NB4 (cell line): Measurements from ENCODE around the gene MFAP1.

Source experiments
- DNase-seq: peaks from one replicate; pipeline ENCODE4 v3.0.0; 2010; ENCODE audit warnings: low read depth
- H3K4me3 ChIP-seq: one replicate; pipeline ENCODE4 v1.5.1; 2011; ENCODE audit warnings: mild to moderate bottlenecking, low read depth, low read length, moderate library complexity
- MYC ChIP-seq: IDR thresholded peaks from 2 replicates; pipeline ENCODE4 v1.6.1; 2011; ENCODE audit warnings: low read depth, low read length
- POLR2A ChIP-seq: IDR thresholded peaks from 2 replicates; pipeline ENCODE4 v1.6.1; 2011; ENCODE audit warnings: mild to moderate bottlenecking; ENCODE audit not compliant: insufficient read length; ENCODE audit errors: extremely low read depth
- TF ChIP-seq, protein P1 (sequence below): IDR thresholded peaks from 2 replicates; pipeline ENCODE4 v1.6.1; 2011; ENCODE audit warnings: low read depth, low read length
- TF ChIP-seq, protein P2 (sequence below): IDR thresholded peaks from one replicate; pipeline ENCODE4 v1.5.1; 2012; ENCODE audit warnings: low read depth, low read length

Gene MFAP1

DNA sequence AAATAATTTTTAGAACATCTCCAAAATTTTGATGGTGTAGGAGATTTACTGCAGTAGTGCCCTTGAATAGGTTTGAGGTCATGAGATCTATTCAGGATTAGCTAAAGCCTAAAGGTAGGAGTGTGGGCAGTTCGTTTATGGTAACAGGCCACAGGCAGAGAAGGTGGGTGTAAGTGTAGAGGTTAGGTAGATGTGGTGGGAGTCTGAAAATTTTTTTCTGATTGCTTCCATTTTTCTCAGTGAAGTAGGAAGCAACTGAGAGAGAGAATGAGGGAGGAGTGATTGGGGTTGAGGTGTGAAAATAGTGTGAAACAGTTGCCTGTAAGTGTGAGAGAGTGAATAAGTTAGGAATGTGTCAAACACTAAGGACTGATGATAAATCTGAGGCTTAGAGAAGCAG is 45.5 kb downstream of the MFAP1 start:
- DNase-seq, result no peak
- H3K4me3 ChIP-seq, result no peak overlapping the region
- no peak for TF ChIP-seq POLR2A
- no peak for TF ChIP-seq MYC
- TF ChIP-seq, protein P1, sequence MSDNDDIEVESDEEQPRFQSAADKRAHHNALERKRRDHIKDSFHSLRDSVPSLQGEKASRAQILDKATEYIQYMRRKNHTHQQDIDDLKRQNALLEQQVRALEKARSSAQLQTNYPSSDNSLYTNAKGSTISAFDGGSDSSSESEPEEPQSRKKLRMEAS, result no peak
- TF ChIP-seq, protein P2, sequence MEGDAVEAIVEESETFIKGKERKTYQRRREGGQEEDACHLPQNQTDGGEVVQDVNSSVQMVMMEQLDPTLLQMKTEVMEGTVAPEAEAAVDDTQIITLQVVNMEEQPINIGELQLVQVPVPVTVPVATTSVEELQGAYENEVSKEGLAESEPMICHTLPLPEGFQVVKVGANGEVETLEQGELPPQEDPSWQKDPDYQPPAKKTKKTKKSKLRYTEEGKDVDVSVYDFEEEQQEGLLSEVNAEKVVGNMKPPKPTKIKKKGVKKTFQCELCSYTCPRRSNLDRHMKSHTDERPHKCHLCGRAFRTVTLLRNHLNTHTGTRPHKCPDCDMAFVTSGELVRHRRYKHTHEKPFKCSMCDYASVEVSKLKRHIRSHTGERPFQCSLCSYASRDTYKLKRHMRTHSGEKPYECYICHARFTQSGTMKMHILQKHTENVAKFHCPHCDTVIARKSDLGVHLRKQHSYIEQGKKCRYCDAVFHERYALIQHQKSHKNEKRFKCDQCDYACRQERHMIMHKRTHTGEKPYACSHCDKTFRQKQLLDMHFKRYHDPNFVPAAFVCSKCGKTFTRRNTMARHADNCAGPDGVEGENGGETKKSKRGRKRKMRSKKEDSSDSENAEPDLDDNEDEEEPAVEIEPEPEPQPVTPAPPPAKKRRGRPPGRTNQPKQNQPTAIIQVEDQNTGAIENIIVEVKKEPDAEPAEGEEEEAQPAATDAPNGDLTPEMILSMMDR, result no peak

DNA sequence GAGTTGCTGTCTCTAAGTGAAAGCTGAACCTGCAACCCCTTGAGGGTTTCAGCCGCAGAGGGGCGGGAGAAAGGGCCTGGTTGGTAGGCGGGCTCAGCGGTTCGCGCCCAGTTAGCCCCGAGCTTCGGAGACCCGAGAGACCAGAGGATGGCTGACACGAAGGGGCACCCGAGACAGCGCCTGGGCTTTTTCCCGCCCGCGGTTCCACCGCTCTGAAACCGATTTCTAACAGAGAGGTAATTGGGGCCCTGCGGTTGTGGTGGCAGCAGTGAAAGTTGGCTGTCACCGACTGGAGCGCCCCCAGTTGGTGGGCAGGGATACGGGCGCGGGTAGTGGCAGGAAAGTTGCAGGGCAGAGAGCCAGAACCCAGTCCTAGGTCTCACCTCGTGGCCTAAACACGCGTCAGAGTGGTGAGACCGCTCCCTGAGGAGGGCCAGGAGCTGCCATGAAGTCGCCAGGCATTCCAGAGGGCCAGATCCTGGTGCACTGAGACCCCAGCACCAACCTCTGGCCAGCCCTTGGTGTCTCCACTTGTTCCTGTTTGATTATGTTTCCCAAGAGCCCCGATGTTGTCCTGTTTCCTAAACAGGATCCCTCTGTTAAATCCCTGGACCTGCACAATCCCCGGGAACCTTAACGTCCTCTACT is 47.1 kb downstream of the MFAP1 start:
- peak; percentile 86 for DNase-seq
- TF ChIP-seq POLR2A (peak; percentile 46), MYC (peak; percentile 91)
- TF ChIP-seq, protein P2, result peak; percentile 50
- TF ChIP-seq, protein P1, result peak; percentile 90
- H3K4me3 ChIP-seq, result peak overlapping the region; percentile 74

DNA sequence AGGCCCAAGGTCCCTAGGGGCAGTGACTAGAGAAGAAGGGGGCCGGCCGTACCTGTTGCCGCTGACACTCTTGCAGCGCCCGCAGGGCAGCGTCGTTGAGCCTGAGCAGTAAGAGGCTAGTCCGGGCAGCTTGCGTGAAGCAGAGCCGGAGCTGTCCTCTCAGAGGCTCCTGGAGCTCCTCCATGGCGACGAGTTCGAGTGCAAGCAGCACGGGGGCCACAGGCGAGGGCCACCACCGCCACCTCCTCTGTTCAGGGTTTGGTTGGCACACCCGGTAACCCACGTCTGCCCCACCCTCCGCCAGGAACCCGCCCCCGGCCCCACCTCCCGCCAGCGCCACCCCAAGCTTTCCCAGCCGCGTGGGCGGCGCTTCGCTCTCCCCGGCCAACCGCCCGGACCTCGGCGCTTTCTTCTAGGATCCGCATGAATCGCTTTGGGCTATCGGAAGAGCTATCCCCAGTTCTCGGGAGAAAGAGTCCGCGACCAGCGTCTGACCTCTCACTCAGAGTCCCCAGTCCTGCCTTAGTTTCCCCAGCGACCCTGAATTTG is 47.7 kb downstream of the MFAP1 start, which contains the start of gene ELL3:
Gene ELL3 (minus strand): TSS at position 249 of the 549 bp plus-strand sequence. CDS start 65 bp downstream, at position 184.
- DNase-seq, result peak; percentile 89
- H3K4me3 ChIP-seq, result peak within 1 kb of the TSS; percentile 74
- TF ChIP-seq POLR2A, result peak; percentile 65
- TF ChIP-seq, protein P2, result no peak
- TF ChIP-seq, protein P1, result peak; percentile 15; the same call in 1 of the 2 replicates
- peak; percentile 13; the same call in 1 of the 2 replicates for TF ChIP-seq MYC

DNA sequence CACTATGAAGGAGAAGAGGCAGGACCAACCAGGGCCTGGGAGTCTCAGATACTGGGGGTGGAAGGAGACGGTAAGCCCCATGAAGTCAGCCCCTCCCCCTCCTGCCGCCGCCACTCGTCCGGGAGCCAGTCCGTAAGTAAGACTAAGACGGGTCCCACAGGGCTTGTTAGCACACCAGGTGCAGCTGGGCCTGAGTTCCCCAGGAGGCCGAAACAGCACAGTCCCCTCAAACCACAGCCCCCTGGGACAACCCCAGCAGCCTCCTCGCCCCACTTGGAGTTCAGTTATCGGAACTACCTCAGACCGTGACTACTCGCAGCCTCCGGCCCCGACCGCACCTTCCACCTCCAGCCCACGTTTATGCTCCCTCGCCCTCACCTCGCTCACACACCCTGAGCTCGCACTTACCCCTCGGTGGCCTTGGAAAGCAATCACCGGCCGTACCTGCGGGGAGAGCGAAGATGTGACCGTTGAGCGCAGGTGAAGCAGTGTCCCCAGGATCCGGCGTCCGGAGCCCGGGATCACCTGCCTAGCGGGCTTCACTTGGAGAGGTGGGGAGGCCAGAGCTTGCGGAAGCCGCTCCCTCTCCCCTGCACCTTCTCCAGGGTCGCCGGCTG is 48.3 kb downstream of the MFAP1 start:
- TF ChIP-seq, protein P1, result peak; percentile 40; the same call in 1 of the 2 replicates
- TF ChIP-seq, protein P2, result no peak
- TF ChIP-seq MYC, result peak; percentile 58
- no peak for TF ChIP-seq POLR2A
- DNase-seq, result peak; percentile 87
- H3K4me3 ChIP-seq, result peak overlapping the region; percentile 74

DNA sequence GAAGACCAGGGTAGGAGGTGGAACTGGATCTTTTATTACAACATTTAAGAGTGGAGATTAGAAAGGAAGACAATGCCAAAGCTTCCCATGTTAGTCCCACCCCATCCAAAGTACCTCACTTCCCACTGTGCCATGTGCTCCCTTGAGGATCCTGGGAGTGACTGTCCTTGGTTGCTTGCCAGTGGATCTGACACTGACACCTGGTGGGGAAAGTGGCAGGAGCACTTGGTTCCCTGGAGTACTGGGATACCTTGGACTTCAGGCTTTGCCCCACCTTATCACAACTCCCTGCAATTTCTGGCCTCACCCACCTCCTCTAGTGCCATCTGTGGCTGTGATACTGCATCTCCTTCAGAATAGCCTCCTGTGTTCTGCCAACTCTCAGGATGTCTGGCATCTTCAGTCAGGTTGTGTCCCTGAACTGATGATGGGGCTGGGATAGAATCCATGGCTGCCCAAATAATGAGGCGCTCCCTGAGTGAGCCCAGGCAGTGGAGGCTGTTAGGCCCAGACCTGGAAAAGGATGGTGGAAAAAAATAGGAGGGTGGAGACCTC is 49.0 kb downstream of the MFAP1 start:
- peak overlapping the region; percentile 74 for H3K4me3 ChIP-seq
- TF ChIP-seq, protein P2, result no peak
- TF ChIP-seq MYC, result no peak
- no peak for TF ChIP-seq POLR2A
- TF ChIP-seq, protein P1, result no peak
- DNase-seq, result peak; percentile 39
